Activated CD4-positive, CD25-positive, alpha-beta regulatory T cell treated with anti-CD3 and anti-CD28 coated beads, Interleukin-2, amount 50 U/mL, for 72 hours (primary cell): ENCODE results near the gene MYRF.
A peak's percentile ranks its signal among the peaks of the same experiment; 100 is the strongest.

Experiments
- DNase-seq: peaks from one replicate; pipeline ENCODE4 v3.0.0; 2021

The MYRF gene

DNA sequence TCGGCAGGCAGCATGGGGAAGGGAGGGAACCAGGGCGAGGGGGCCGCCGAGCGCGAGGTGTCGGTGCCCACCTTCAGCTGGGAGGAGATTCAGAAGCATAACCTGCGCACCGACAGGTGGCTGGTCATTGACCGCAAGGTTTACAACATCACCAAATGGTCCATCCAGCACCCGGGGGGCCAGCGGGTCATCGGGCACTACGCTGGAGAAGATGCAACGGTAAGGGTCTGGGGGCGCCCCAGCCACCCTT, 75.9 kb downstream of the MYRF start:
- peak; percentile 41 for DNase-seq

DNA sequence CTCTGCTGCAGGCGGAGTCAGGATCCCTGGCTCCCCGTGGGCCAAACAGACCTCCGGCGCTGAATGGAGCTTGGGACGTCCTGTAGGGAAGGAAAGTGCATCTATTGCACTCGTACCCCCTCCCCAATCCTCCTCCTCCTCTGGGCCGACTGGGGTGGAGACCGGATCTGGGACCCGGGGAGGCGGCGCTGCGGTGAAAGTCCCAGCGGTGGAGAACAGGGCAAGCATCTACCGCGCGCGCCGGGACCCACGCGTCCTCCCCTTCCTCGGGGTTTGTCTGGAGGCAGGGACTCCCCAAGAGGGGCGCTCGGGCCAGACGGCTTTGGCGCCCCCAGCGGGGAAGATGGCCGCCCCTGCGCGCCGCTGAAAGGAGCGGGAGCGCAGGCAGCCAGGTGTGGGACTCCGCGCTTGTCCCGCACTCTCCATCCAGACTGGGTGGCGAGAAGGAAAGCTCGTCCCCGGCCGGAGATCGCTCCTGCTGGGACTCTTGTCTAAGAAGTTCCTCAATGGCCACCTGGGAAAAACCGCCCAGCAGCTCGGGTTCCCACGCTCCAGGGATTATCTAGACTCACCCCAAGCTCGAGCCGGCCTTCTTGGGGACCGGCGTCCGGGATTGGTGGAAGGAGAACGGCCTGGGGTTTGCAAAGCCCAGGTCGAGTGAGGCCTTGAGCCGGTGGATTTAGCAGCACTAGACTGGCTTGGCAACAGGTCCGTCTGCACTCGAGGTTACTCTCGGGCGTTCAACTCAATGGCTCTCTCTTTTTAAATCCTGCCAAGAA, 76.4 kb downstream of the MYRF start:
- peak; percentile 43 for DNase-seq

DNA sequence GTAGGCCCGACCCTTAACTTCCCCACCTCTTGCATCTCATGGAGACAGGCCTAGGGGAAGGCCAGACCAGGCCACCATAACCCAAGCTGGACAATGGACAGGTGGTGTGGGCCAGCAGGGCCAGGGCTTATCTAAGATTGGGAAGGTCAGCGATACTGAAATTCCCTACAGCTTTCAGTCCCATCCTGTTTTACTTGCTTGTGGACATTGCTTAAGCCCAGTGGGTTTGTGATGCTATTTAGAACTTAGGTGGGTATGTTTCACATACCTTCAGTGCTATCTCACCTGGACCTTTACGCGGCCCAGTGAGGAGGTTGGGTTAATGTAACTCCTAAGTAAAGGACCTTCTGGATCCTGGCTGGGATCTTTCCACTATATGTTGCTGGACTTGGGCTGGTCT, 77.4 kb downstream of the MYRF start:
- no peak for DNase-seq

DNA sequence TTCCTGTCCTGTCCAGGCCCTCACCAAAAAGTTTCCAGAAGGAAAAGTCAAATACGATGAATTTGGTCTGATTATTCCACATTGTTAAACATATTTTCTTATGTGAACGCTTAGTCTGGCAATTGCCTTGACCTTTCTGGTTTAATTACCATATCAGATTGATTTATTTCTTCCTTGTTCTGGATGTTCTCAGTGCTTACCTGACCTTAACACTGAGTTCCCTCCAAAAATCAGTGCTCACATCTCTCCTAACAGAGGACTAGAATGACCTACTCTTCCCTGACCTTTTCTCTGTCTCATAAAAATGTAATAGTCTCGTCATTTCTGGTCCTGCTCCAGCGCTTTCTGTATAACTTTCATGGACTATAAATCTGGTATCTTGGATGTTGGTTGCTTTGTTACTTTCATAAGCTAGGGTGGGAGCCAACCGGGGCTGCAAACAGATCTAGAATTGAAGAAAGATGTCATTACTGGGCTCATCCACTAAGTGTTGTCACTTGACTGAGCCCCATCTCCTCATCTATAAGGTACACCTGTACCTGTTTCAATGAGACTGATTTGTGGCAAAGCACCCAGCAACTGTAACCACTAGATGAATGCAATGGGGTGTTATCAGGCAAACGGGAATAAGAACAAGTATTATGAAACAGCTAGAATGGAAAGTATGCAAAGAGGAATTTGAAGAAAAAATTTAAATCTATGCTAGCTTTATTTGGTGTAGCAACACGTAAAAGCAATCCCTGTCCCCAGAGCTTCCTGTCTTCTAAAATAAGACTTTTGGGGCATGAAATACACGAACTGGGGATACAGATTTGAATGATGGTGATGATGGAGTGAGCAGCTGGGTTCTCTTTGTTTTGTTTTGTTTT, 78.0 kb downstream of the MYRF start:
- no peak for DNase-seq

- DNase-seq, result no peak
Observed at GRCh38 chr11:61832207-61832606, 79.8 kb downstream of the MYRF start.

- DNase-seq, result no peak
Observed at GRCh38 chr11:61832754-61833153, 80.3 kb downstream of the MYRF start.

DNA sequence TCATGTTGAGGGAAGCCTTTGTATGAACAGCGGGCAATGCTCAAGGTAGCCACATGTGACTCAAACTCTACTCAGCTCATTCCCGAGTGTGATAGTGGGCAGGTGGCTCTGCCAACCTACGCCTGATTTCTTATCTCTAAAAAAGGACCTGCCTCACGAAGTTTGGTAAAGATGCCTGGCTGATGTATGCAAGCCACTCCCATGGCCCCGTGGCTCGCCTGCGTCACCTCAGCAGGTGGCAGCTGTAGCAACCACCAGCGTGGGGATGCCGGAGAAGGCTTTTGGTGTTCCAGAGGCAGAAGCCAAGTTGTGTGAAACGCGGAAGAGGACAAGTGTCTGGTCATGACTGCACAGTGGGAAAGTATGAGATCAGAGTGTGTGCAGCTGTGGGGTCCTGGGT, 81.0 kb downstream of the MYRF start:
- DNase-seq, result no peak

- DNase-seq, result no peak
Observed at GRCh38 chr11:61833926-61834277, 81.5 kb downstream of the MYRF start.

DNA sequence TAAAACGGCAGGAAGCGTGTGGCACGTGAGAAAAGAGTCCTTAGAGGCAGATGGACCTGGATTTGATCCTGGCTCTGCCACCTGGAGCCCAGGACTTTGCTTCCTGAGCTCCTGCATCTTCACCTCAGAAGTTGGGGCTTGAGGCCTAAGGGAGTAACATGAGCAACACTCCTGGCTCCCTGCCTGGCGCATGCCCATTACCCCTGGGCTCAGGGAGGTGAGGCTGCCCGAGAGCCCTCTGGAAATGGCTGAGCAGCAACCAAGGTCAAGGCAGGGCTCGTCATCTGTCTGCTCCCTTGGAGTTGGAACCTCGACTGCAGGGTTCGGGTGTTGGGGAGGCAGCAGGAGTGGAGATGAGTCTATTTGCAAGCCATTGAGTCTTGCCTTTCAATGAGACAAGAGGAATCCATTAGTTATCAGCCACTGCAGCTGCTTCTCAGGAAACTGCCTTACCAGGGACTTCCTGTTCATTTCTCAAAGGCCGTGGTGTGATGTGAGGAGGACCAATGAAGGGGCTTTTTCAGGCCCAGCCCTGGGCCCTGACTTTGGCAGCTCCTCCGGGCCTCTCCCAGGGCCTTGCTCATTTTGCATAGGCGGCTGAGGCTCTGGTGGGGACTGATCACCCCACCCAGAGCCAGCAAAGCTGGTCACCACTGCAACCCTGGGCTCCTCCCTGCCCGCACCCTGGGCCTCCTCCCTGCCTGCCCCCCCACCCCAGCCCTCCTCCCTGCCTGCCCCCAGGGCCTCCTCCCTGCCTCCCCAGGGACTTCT, 82.0 kb downstream of the MYRF start:
- peak; percentile 39 for DNase-seq

GRCh38 chr11:61836193-61836592, 83.8 kb downstream of the MYRF start:
- DNase-seq, result no peak

DNA sequence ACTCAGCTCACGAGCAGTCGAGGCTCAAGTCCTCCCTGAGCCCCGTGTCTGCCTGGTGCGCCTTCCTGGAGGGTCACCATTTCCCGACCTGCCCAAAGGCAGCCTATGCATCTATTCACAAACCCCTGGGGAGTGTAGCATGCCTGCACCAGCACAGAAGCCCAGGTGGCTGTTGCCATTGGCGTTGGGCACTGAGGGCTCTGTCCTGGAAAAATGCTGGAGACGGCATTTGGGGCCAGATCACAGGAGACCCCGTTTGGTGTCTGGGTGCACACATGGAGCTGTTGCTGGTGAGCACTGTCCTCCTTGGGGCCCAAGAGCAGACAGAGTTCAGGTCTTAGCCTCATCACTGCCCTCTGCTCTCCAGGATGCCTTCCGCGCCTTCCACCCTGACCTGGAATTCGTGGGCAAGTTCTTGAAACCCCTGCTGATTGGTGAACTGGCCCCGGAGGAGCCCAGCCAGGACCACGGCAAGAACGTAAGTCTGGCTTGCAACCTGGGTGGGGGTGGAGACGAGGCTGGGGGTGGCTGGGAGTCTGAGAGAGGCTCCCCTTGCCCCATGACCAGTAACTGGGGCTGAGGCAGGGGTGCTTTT, 85.1 kb downstream of the MYRF start:
- no peak for DNase-seq
